ENCODE data around the gene CUX1. TPM values are rescaled to one million over a fixed set of nuclear protein-coding genes. Genes with fewer than 3 reads are reported as not detected.

Gene CUX1
- total and polyA plus RNA-seq, 2 donors (not counting 1 experiment from before 2014, with no cell fraction given), result 10.8 to 86.5 TPM

DNA sequence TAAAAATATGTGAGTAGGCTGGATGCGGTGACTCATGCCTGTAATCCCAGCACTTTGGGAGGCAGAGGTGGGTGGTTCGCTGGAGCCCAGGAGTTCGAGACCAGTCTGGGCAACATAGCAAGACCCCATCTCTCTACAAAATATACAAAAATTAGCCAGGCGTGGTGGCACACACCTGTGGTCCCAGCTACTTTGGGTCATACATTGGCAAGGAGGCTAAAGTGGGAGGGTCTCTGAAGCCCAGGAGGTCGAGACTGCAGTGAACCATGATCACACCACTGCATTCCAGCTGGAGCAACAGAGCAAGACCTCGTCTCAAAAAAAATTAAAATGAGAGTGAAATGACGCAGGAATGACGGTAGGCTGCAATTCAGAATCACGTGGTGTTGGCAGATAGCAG lies 404.5 kb downstream of the CUX1 start:
- 86% methylated on average over 4 of the region's 9 CpGs for WGBS (ENCODE audit: insufficient coverage)
- no peaks in the 10 kb centered on the region for H3K9me3 Mint-ChIP-seq (ENCODE audit: insufficient read depth)
- Histone ChIP-seq H3K27ac (ENCODE audit: low read length in 2 of 2) (no peak overlapping the region), H3K79me2 (ENCODE audit: control insufficient read depth, insufficient read depth, low read length) (no peaks in the 10 kb centered on the region), H3K4me1 (ENCODE audit: control insufficient read depth in 2 of 2, insufficient read depth in 2 of 2, low read length in 2 of 2) (no peaks in the 10 kb centered on the region), H3K4me2 (replicated peaks; ENCODE audit: low read depth, low read length, poor library complexity, severe bottlenecking) (no peak overlapping the region), H3K9ac (ENCODE audit: low read length) (no peak overlapping the region), H3K27me3 (replicated peaks in 1 of 4; ENCODE audit: control extremely low read depth in 1 of 4, control insufficient read depth in 3 of 4, insufficient read depth in 4 of 4, low read length in 3 of 4) (no peaks in the 10 kb centered on the region), H3K4me3 (ENCODE audit: control extremely low read depth in 1 of 5, extremely low read depth in 1 of 5, insufficient read depth in 1 of 5, low read depth in 2 of 5, low read length in 4 of 5) (no peak overlapping the region), H2AFZ (ENCODE audit: insufficient read depth, low read depth, low read length, poor library complexity, severe bottlenecking) (no peak overlapping the region), H3K36me3 (replicated peaks in 1 of 2; ENCODE audit: control extremely low read depth in 1 of 2, control insufficient read depth in 1 of 2, extremely low read depth in 1 of 2, insufficient read depth in 2 of 2, low read length in 1 of 2) (peaks cover 0 to 2% of the 10 kb centered on the region in 2 experiments), H4K20me1 (ENCODE audit: control insufficient read depth, insufficient read depth, low read length, poor library complexity, severe bottlenecking) (no peaks in the 10 kb centered on the region), H3K9me3 (ENCODE audit: control extremely low read depth in 1 of 3, control insufficient read depth in 2 of 3, insufficient read depth in 1 of 3, low read length in 2 of 3) (no peaks in the 10 kb centered on the region)
- intact Hi-C loops (cut with micrococcal nuclease), result no loop called here
- H3K4me3 Mint-ChIP-seq, result no peak overlapping the region
- ChIA-PET CTCF (no interaction called here), POLR2A (no interaction called here)
- ATAC-seq (ENCODE audit: low read depth) (no peak), DNase-seq (no peak)
- H3K27ac Mint-ChIP-seq, result no peak overlapping the region
- TF ChIP-seq CTCF (IDR thresholded peaks at IDR 0.05) (no peak), EZH2 (IDR thresholded peaks at IDR 0.05; ENCODE audit: borderline replicate concordance, insufficient read depth, low read depth, low read length, poor library complexity, severe bottlenecking) (no peak)
- no peaks in the 10 kb centered on the region for H3K4me1 Mint-ChIP-seq
- H3K27me3 Mint-ChIP-seq, result no peaks in the 10 kb centered on the region

- H3K9ac ChIP-seq (ENCODE audit: low read length), result no peak overlapping the region
These were observed 405.0 kb downstream of the CUX1 start for GRCh38 chr7:102222445-102222844.

More at GRCh38 chr7:102222445-102222844, 405.0 kb downstream of the CUX1 start:
- Histone ChIP-seq H3K4me2 (replicated peaks; ENCODE audit: low read depth, low read length, poor library complexity, severe bottlenecking) (no peak overlapping the region), H3K4me3 (ENCODE audit: control extremely low read depth in 1 of 5, extremely low read depth in 1 of 5, insufficient read depth in 1 of 5, low read depth in 2 of 5, low read length in 4 of 5) (no peak overlapping the region), H2AFZ (ENCODE audit: insufficient read depth, low read depth, low read length, poor library complexity, severe bottlenecking) (no peak overlapping the region), H3K36me3 (replicated peaks in 1 of 2; ENCODE audit: control extremely low read depth in 1 of 2, control insufficient read depth in 1 of 2, extremely low read depth in 1 of 2, insufficient read depth in 2 of 2, low read length in 1 of 2) (peaks cover 0 to 2% of the 10 kb centered on the region in 2 experiments), H3K27me3 (replicated peaks in 1 of 4; ENCODE audit: control extremely low read depth in 1 of 4, control insufficient read depth in 3 of 4, insufficient read depth in 4 of 4, low read length in 3 of 4) (no peaks in the 10 kb centered on the region), H3K27ac (ENCODE audit: low read length in 2 of 2) (no peak overlapping the region), H4K20me1 (ENCODE audit: control insufficient read depth, insufficient read depth, low read length, poor library complexity, severe bottlenecking) (no peaks in the 10 kb centered on the region), H3K79me2 (ENCODE audit: control insufficient read depth, insufficient read depth, low read length) (no peaks in the 10 kb centered on the region), H3K9me3 (ENCODE audit: control extremely low read depth in 1 of 3, control insufficient read depth in 2 of 3, insufficient read depth in 1 of 3, low read length in 2 of 3) (no peaks in the 10 kb centered on the region), H3K4me1 (ENCODE audit: control insufficient read depth in 2 of 2, insufficient read depth in 2 of 2, low read length in 2 of 2) (no peaks in the 10 kb centered on the region)
- ChIA-PET CTCF (no interaction called here), POLR2A (no interaction called here)
- 100% methylated on average over 4 of the region's 12 CpGs for WGBS (ENCODE audit: insufficient coverage)
- DNase-seq (no peak), ATAC-seq (ENCODE audit: low read depth) (no peak)
- TF ChIP-seq EZH2 (IDR thresholded peaks at IDR 0.05; ENCODE audit: borderline replicate concordance, insufficient read depth, low read depth, low read length, poor library complexity, severe bottlenecking) (no peak), CTCF (IDR thresholded peaks at IDR 0.05) (no peak)
- Mint-ChIP-seq H3K9me3 (ENCODE audit: insufficient read depth) (no peaks in the 10 kb centered on the region), H3K27ac (no peak overlapping the region), H3K4me3 (no peak overlapping the region), H3K27me3 (no peaks in the 10 kb centered on the region), H3K4me1 (no peaks in the 10 kb centered on the region)
- intact Hi-C loops (cut with micrococcal nuclease), result no loop called here
